H9 (cell line): ENCODE measurements around the gene ANKMY1. TPM values are rescaled to one million over a fixed set of nuclear protein-coding genes. Genes with fewer than 3 reads are reported as not detected.

ENCODE experiments used
- DNase-seq: peaks from one replicate; pipeline ENCODE4 v3.0.0-alpha.2; 2017
- H2AFZ ChIP-seq: one replicate; pipeline ENCODE4 v1.6.1; 2013; ENCODE audit warnings: mild to moderate bottlenecking, low read length, control low read depth, moderate library complexity
- H2AK5ac ChIP-seq: 2 replicates; pipeline ENCODE4 v1.6.1; 2013; ENCODE audit warnings: low read length, control low read depth, mixed read lengths; ENCODE audit not compliant: insufficient read length
- H2BK120ac ChIP-seq: one replicate; pipeline ENCODE4 v1.6.1; 2013; ENCODE audit warnings: low read depth, mild to moderate bottlenecking, low read length, control low read depth, inconsistent platforms; ENCODE audit not compliant: poor library complexity, severe bottlenecking
- H2BK12ac ChIP-seq: 2 replicates; pipeline ENCODE4 v1.6.1; 2013; ENCODE audit warnings: low read length, control low read depth, mixed read lengths, low read depth; ENCODE audit not compliant: insufficient read length
- H2BK15ac ChIP-seq: 2 replicates; pipeline ENCODE4 v1.6.1; 2013; ENCODE audit warnings: low read depth, low read length, control low read depth
- H2BK20ac ChIP-seq: one replicate; pipeline ENCODE4 v1.6.1; 2013; ENCODE audit warnings: low read depth, mild to moderate bottlenecking, low read length, control low read depth, inconsistent platforms; ENCODE audit not compliant: poor library complexity, severe bottlenecking
- H2BK5ac ChIP-seq: 2 replicates; pipeline ENCODE4 v1.6.1; 2013; ENCODE audit warnings: low read length, control low read depth, mixed read lengths; ENCODE audit not compliant: insufficient read length
- H3K14ac ChIP-seq: 2 replicates; pipeline ENCODE4 v1.6.1; 2013; ENCODE audit warnings: low read length, control low read depth; ENCODE audit not compliant: insufficient read depth
- H3K18ac ChIP-seq: 2 replicates; pipeline ENCODE4 v1.6.1; 2013; ENCODE audit warnings: low read depth, mild to moderate bottlenecking, mixed read lengths, low read length, control low read depth; ENCODE audit not compliant: insufficient read length
- H3K23ac ChIP-seq: 2 replicates; pipeline ENCODE4 v1.6.1; 2013; ENCODE audit warnings: low read length, control low read depth, mixed read lengths, low read depth; ENCODE audit not compliant: insufficient read length
- H3K23me2 ChIP-seq: 2 replicates; pipeline ENCODE4 v1.6.1; 2013; ENCODE audit warnings: low read depth, mild to moderate bottlenecking, mixed read lengths, low read length, control low read depth; ENCODE audit not compliant: insufficient read length, poor library complexity, severe bottlenecking
- H3K27ac ChIP-seq: 2 replicates; pipeline ENCODE4 v1.5.1; 2013; ENCODE audit warnings: low read length, control low read depth, mixed read lengths, low read depth; ENCODE audit not compliant: insufficient read length
- H3K27me3 ChIP-seq: 2 replicates; pipeline ENCODE4 v1.6.1; 2013; ENCODE audit warnings: low read length, control low read depth, inconsistent platforms; ENCODE audit not compliant: insufficient read depth
- H3K4ac ChIP-seq: 2 replicates; pipeline ENCODE4 v1.6.1; 2013; ENCODE audit warnings: low read depth, mild to moderate bottlenecking, control low read depth, inconsistent platforms, low read length, moderate library complexity
- H3K4me1 ChIP-seq: 2 replicates; pipeline ENCODE4 v1.6.1; 2013; ENCODE audit warnings: low read length, control low read depth, inconsistent platforms; ENCODE audit not compliant: insufficient read depth
- H3K4me2 ChIP-seq: 2 replicates; pipeline ENCODE4 v1.6.1; 2013; ENCODE audit warnings: low read length, control low read depth, mixed read lengths; ENCODE audit not compliant: insufficient read length, insufficient read depth
- H3K56ac ChIP-seq: 2 replicates; pipeline ENCODE4 v1.6.1; 2013; ENCODE audit warnings: low read depth, mild to moderate bottlenecking, mixed read lengths, low read length, control low read depth; ENCODE audit not compliant: insufficient read length
- H3K79me1 ChIP-seq: 2 replicates; pipeline ENCODE4 v1.6.1; 2013; ENCODE audit warnings: low read depth, mild to moderate bottlenecking, moderate library complexity, low read length, control low read depth, inconsistent platforms; ENCODE audit not compliant: insufficient read depth, poor library complexity, severe bottlenecking
- H3K79me2 ChIP-seq: 2 replicates; pipeline ENCODE4 v1.6.1; 2013; ENCODE audit warnings: low read length, control low read depth, inconsistent platforms; ENCODE audit not compliant: insufficient read depth
- H3K9ac ChIP-seq: 2 replicates; pipeline ENCODE4 v1.6.1; 2013; ENCODE audit warnings: low read length, control low read depth, mixed read lengths; ENCODE audit not compliant: insufficient read length; ENCODE audit errors: extremely low read depth
- H3K9me3 ChIP-seq: one replicate; pipeline ENCODE4 v1.6.1; 2013; ENCODE audit warnings: low read depth, low read length, inconsistent platforms; ENCODE audit not compliant: control insufficient read depth
- H3T11ph ChIP-seq: one replicate; pipeline ENCODE4 v1.6.1; 2013; ENCODE audit warnings: mild to moderate bottlenecking, low read length, control low read depth, inconsistent platforms
- H4K20me1 ChIP-seq: one replicate; pipeline ENCODE4 v1.6.1; 2013; ENCODE audit not compliant: control insufficient read depth, insufficient read length, insufficient read depth
- H4K5ac ChIP-seq: 2 replicates; pipeline ENCODE4 v1.6.1; 2013; ENCODE audit warnings: low read depth, mild to moderate bottlenecking, mixed read lengths, low read length, control low read depth; ENCODE audit not compliant: insufficient read length
- H4K8ac ChIP-seq: replicated peaks from 2 replicates; pipeline ENCODE4 v1.6.1; 2013; ENCODE audit warnings: low read length, control low read depth, mixed read lengths, low read depth; ENCODE audit not compliant: insufficient read length
- H4K91ac ChIP-seq: 2 replicates; pipeline ENCODE4 v1.6.1; 2013; ENCODE audit warnings: low read depth, mild to moderate bottlenecking, moderate library complexity, mixed read lengths, low read length, control low read depth; ENCODE audit not compliant: insufficient read length
- H3K27ac Mint-ChIP-seq, 3 experiments: 2 replicates in 2 of 3; 3 replicates in 1 of 3; pipeline ENCODE4 v1.8.0; 2020 to 2021; ENCODE audit warnings: mixed read lengths in 3 of 3, mild to moderate bottlenecking in 1 of 3, moderate library complexity in 1 of 3
- H3K27me3 Mint-ChIP-seq: 2 replicates; pipeline ENCODE4 v1.8.0; 2021; ENCODE audit warnings: low read depth, mild to moderate bottlenecking, moderate library complexity, mixed read lengths
- H3K36me3 Mint-ChIP-seq, 3 experiments: 2 replicates in 2 of 3; 3 replicates in 1 of 3; pipeline ENCODE4 v1.8.0; 2020 to 2021; ENCODE audit warnings: low read depth in 3 of 3, mixed read lengths in 3 of 3; ENCODE audit not compliant: insufficient read depth in 1 of 3
- H3K4me1 Mint-ChIP-seq, 2 experiments: 2 replicates each; pipeline ENCODE4 v1.8.0; 2020; ENCODE audit warnings: mixed read lengths in 2 of 2
- H3K4me3 Mint-ChIP-seq, 2 experiments: 2 replicates in 1 of 2; 3 replicates in 1 of 2; pipeline ENCODE4 v1.8.0; 2020 to 2021; ENCODE audit warnings: mild to moderate bottlenecking in 2 of 2, mixed read lengths in 2 of 2, moderate library complexity in 1 of 2
- H3K9me3 Mint-ChIP-seq, 2 experiments: 2 replicates in 1 of 2; 3 replicates in 1 of 2; pipeline ENCODE4 v1.8.0; 2020; ENCODE audit warnings: mild to moderate bottlenecking in 2 of 2, mixed read lengths in 2 of 2, moderate library complexity in 1 of 2
- CTCF ChIP-seq: fragments of 200-600 bp; sonication (generic); conservative IDR thresholded peaks from 3 replicates; pipeline ENCODE4 v1.8.0; 2021; ENCODE audit warnings: antibody characterized with exemption, mild to moderate bottlenecking
- WGBS: extraction: QIAGEN DNeasy Blood & Tissue Kit; methylation state at CpG from one replicate; pipeline ENCODE4 v1.1.7; 2013; ENCODE audit warnings: missing lambda C conversion rate, low lambda C conversion rate, mixed read lengths; ENCODE audit not compliant: insufficient read length; ENCODE audit errors: extremely low coverage; 5-methylcytosine and 5-hydroxymethylcytosine counted together
- total RNA-seq: library from RNA; stranded (reverse); gene quantifications from 2 replicates; pipeline ENCODE4 v1.2.1, GENCODE V29; 2021

ANKMY1 gene
- total RNA-seq, 1 experiment from 2014 or later: 13.7 TPM

GRCh38 chr2:240498958-240499260 lies 58.9 kb downstream of the ANKMY1 start:
- H3K18ac ChIP-seq: no peak overlapping the region
- H2AK5ac ChIP-seq: no peak overlapping the region
- H3T11ph ChIP-seq: no peak overlapping the region
- H2BK120ac ChIP-seq: no peak overlapping the region
- no peaks in the 10 kb centered on the region for H3K4me1 Mint-ChIP-seq
- no peak for DNase-seq
- no peak overlapping the region for H2BK5ac ChIP-seq
- TF ChIP-seq CTCF: no peak
- WGBS: no CpG with 5 or more reads among the region's 9 CpGs
- H3K27ac ChIP-seq: no peak overlapping the region
- H3K4me3 Mint-ChIP-seq: no peak overlapping the region
- H4K20me1 ChIP-seq: no peaks in the 10 kb centered on the region
- H3K4ac ChIP-seq: no peak overlapping the region
- H3K9me3 ChIP-seq: no peaks in the 10 kb centered on the region
- no peak overlapping the region for H3K56ac ChIP-seq
- H2BK12ac ChIP-seq: no peak overlapping the region
- H3K27me3 Mint-ChIP-seq: peaks cover 6% of the 10 kb centered on the region
- no peak overlapping the region for H3K14ac ChIP-seq
- peaks cover 19 to 23% of the 10 kb centered on the region in 2 experiments for H3K9me3 Mint-ChIP-seq
- H3K79me2 ChIP-seq: no peaks in the 10 kb centered on the region
- H4K5ac ChIP-seq: no peak overlapping the region
- no peaks in the 10 kb centered on the region for H3K27me3 ChIP-seq
- no peak overlapping the region for H2BK20ac ChIP-seq
- no peak overlapping the region for H3K27ac Mint-ChIP-seq
- no peak overlapping the region for H2BK15ac ChIP-seq
- no peak overlapping the region for H4K91ac ChIP-seq
- H4K8ac ChIP-seq: no peak overlapping the region
- peaks cover 0 to 16% (median 16%) of the 10 kb centered on the region in 3 experiments; a peak in 5 of 7 replicates for H3K36me3 Mint-ChIP-seq
- H3K4me1 ChIP-seq: no peaks in the 10 kb centered on the region
- no peak overlapping the region for H3K9ac ChIP-seq
- H2AFZ ChIP-seq: no peak overlapping the region
- H3K4me2 ChIP-seq: no peak overlapping the region
- no peak overlapping the region for H3K23ac ChIP-seq
- no peaks in the 10 kb centered on the region for H3K23me2 ChIP-seq
- H3K79me1 ChIP-seq: no peaks in the 10 kb centered on the region
